NCI-H345 treated with DMSO at 0.1 percent for 48 hours (cell line): ENCODE results near the gene ANKRD28.

Experiments used
- DNase-seq: peaks from one replicate; lab custom pipeline; 2025; ENCODE audit not compliant: unreplicated experiment; lab: John Stamatoyannopoulos, UW

The ANKRD28 gene

GRCh38 chr3:15804553-15805095 is 6.8 kb upstream of the ANKRD28 start:
- DNase-seq = no peak

GRCh38 chr3:15803921-15804320 is 6.1 kb upstream of the ANKRD28 start:
- DNase-seq = no peak

GRCh38 chr3:15801298-15801697 is 3.5 kb upstream of the ANKRD28 start:
- DNase-seq = no peak

- no peak for DNase-seq
Measured at GRCh38 chr3:15800780-15801179, 3.0 kb upstream of the ANKRD28 start.

- no peak for DNase-seq
Measured at GRCh38 chr3:15800327-15800726, 2.5 kb upstream of the ANKRD28 start.

- no peak for DNase-seq
Measured at GRCh38 chr3:15798533-15799245, 910 bp upstream of the ANKRD28 start.

- DNase-seq = no peak
Measured at GRCh38 chr3:15796771-15797641, 773 bp downstream of the ANKRD28 start.

- DNase-seq = no peak
Measured at GRCh38 chr3:15796331-15796730, 1.4 kb downstream of the ANKRD28 start.

GRCh38 chr3:15795651-15796308 is 2.0 kb downstream of the ANKRD28 start:
- DNase-seq = no peak

- DNase-seq = no peak
Measured at GRCh38 chr3:15794842-15795650, 2.7 kb downstream of the ANKRD28 start.

- DNase-seq = no peak
Measured at GRCh38 chr3:15794303-15794771, 3.4 kb downstream of the ANKRD28 start.

- DNase-seq = no peak
Measured at GRCh38 chr3:15791525-15791924, 6.3 kb downstream of the ANKRD28 start.

- no peak for DNase-seq
Measured at GRCh38 chr3:15787941-15788340, 9.8 kb downstream of the ANKRD28 start.

GRCh38 chr3:15787526-15787925 is 10.3 kb downstream of the ANKRD28 start:
- DNase-seq = no peak

GRCh38 chr3:15783361-15783969 is 14.3 kb downstream of the ANKRD28 start:
- no peak for DNase-seq

GRCh38 chr3:15782429-15782828 is 15.3 kb downstream of the ANKRD28 start:
- DNase-seq = no peak

- no peak for DNase-seq
Measured at GRCh38 chr3:15781637-15782402, 16.0 kb downstream of the ANKRD28 start.

- no peak for DNase-seq
Measured at GRCh38 chr3:15781131-15781530, 16.6 kb downstream of the ANKRD28 start.

GRCh38 chr3:15779111-15779510 is 18.7 kb downstream of the ANKRD28 start:
- no peak for DNase-seq
